H1 (cell line): ENCODE data around the gene S100A13. TPM values are rescaled to one million over a fixed set of nuclear protein-coding genes. Genes with fewer than 3 reads are reported as not detected.

Experiments
- CTCF ChIA-PET: fragments of 300-600 bp; sonication (Branson Sonifier 250); formaldehyde crosslinking; loops from one replicate; lab custom pipeline; 2021; ENCODE audit not compliant: partially characterized antibody; lab: Charles Lee
- POLR2A ChIA-PET: fragments of 300-600 bp; sonication (Branson Sonifier 250); formaldehyde crosslinking; loops from one replicate; lab custom pipeline; 2021; ENCODE audit warnings: inconsistent platforms; ENCODE audit not compliant: partially characterized antibody; lab: Charles Lee
- DNase-seq, 2 experiments: peaks; one replicate each; pipeline versions ENCODE4 v3.0.0 to v3.0.0-alpha.2; 2010 to 2022; ENCODE audit warnings: low spot score in 2 of 2, low read depth in 1 of 2, mixed read lengths in 1 of 2
- FAIRE-seq: peaks from 2 replicates; lab custom pipeline; 2011; peaks lifted over from hg19 to GRCh38; lab: Jason Lieb, UNC
- H2AFZ ChIP-seq: 2 replicates; pipeline ENCODE4 v1.8.1; 2012; ENCODE audit warnings: low read length, inconsistent platforms
- H2AK5ac ChIP-seq: 2 replicates; pipeline ENCODE4 v1.6.1; 2013; ENCODE audit warnings: low read depth, low read length
- H2BK120ac ChIP-seq: replicated peaks from 2 replicates; pipeline ENCODE3; 2013; ENCODE audit warnings: low read depth, low read length, inconsistent platforms
- H2BK12ac ChIP-seq: 2 replicates; pipeline ENCODE4 v1.6.1; 2013; ENCODE audit warnings: low read depth, low read length
- H2BK15ac ChIP-seq: 2 replicates; pipeline ENCODE4 v1.6.1; 2013; ENCODE audit warnings: low read length
- H2BK20ac ChIP-seq: 2 replicates; pipeline ENCODE4 v1.6.1; 2013; ENCODE audit warnings: low read length
- H2BK5ac ChIP-seq: 2 replicates; pipeline ENCODE4 v1.6.1; 2013; ENCODE audit warnings: low read depth, low read length
- H3K14ac ChIP-seq: 2 replicates; pipeline ENCODE4 v1.6.1; 2013; ENCODE audit warnings: inconsistent platforms; ENCODE audit not compliant: insufficient read length
- H3K18ac ChIP-seq: 2 replicates; pipeline ENCODE4 v1.6.1; 2013; ENCODE audit warnings: low read length; ENCODE audit errors: extremely low read depth
- H3K23ac ChIP-seq: 2 replicates; pipeline ENCODE4 v1.6.1; 2013; ENCODE audit warnings: inconsistent platforms; ENCODE audit not compliant: insufficient read length
- H3K23me2 ChIP-seq: 2 replicates; pipeline ENCODE4 v1.6.1; 2013; ENCODE audit warnings: low read depth, low read length
- H3K27ac ChIP-seq: 2 replicates; pipeline ENCODE4 v1.6.1; 2011; ENCODE audit warnings: low read depth, low read length, inconsistent platforms
- H3K27me3 ChIP-seq, 4 experiments: replicated peaks in 1 of 4; 1 replicate in 1 of 4; 2 replicates in 3 of 4; pipeline versions ENCODE4 v1.6.1 to v1.8.1; 2011 to 2013; ENCODE audit warnings: low read length in 3 of 4, mild to moderate bottlenecking in 3 of 4, inconsistent platforms in 2 of 4, mixed read lengths in 2 of 4, moderate library complexity in 1 of 4; ENCODE audit not compliant: control insufficient read depth in 3 of 4, insufficient read depth in 3 of 4; ENCODE audit errors: extremely low read depth in 1 of 4
- H3K36me3 ChIP-seq, 4 experiments: 2 replicates each; pipeline versions ENCODE4 v1.6.1 to v1.8.1; 2011 to 2013; ENCODE audit warnings: mild to moderate bottlenecking in 4 of 4, low read length in 3 of 4, moderate library complexity in 2 of 4, control low read depth in 1 of 4, inconsistent platforms in 1 of 4; ENCODE audit not compliant: insufficient read depth in 4 of 4, control insufficient read depth in 2 of 4
- H3K4ac ChIP-seq: replicated peaks from 2 replicates; pipeline ENCODE3; 2013; ENCODE audit warnings: low read length, low read depth, mixed read lengths, inconsistent platforms; ENCODE audit not compliant: insufficient read length
- H3K4me1 ChIP-seq, 4 experiments: replicated peaks in 1 of 4; 1 replicate in 1 of 4; 2 replicates in 3 of 4; pipeline versions ENCODE4 v1.6.1 to v1.8.1; 2011 to 2013; ENCODE audit warnings: low read length in 3 of 4, inconsistent platforms in 2 of 4, mixed read lengths in 1 of 4; ENCODE audit not compliant: insufficient read depth in 4 of 4, control insufficient read depth in 3 of 4
- H3K4me2 ChIP-seq, 2 experiments: 2 replicates each; pipeline versions ENCODE4 v1.6.1 to v1.8.1; 2011 to 2013; ENCODE audit warnings: low read depth in 2 of 2, low read length in 2 of 2, control low read depth in 1 of 2, inconsistent platforms in 1 of 2, mild to moderate bottlenecking in 1 of 2; ENCODE audit not compliant: insufficient read depth in 1 of 2
- H3K4me3 ChIP-seq, 4 experiments: fragments of 200-600, 300-600 bp in 1 of 4; sonication (generic), shearing (Covaris generic), sonication (Bioruptor Twin) in 1 of 4; 2 replicates each; pipeline versions ENCODE4 v1.5.1 to v1.8.1; 2011 to 2016; ENCODE audit warnings: low read length in 4 of 4, low read depth in 3 of 4, control low read depth in 2 of 4, inconsistent platforms in 2 of 4, mild to moderate bottlenecking in 2 of 4, mixed read lengths in 1 of 4, moderate library complexity in 1 of 4; ENCODE audit not compliant: insufficient read depth in 2 of 4; ENCODE audit errors: extremely low read depth in 1 of 4
- H3K56ac ChIP-seq: replicated peaks from 2 replicates; pipeline ENCODE3; 2013; ENCODE audit warnings: low read depth, mild to moderate bottlenecking, mixed read lengths, low read length, inconsistent platforms; ENCODE audit not compliant: insufficient read length
- H3K79me1 ChIP-seq: 2 replicates; pipeline ENCODE4 v1.6.1; 2013; ENCODE audit warnings: low read depth, low read length, control low read depth
- H3K79me2 ChIP-seq, 2 experiments: 2 replicates each; pipeline versions ENCODE4 v1.6.1 to v1.8.1; 2012 to 2013; ENCODE audit warnings: low read length in 2 of 2, mild to moderate bottlenecking in 2 of 2, inconsistent platforms in 1 of 2; ENCODE audit not compliant: insufficient read depth in 2 of 2, control insufficient read depth in 1 of 2
- H3K9ac ChIP-seq, 4 experiments: replicated peaks in 1 of 4; 1 replicate in 1 of 4; 2 replicates in 3 of 4; pipeline versions ENCODE4 v1.6.1 to v1.8.1; 2011 to 2013; ENCODE audit warnings: low read depth in 3 of 4, low read length in 3 of 4, control low read depth in 2 of 4, mild to moderate bottlenecking in 2 of 4, moderate library complexity in 2 of 4, inconsistent platforms in 1 of 4; ENCODE audit errors: extremely low read depth in 1 of 4
- H3K9me3 ChIP-seq, 2 experiments: 2 replicates each; pipeline versions ENCODE4 v1.6.1 to v1.8.1; 2012 to 2013; ENCODE audit warnings: mild to moderate bottlenecking in 2 of 2, moderate library complexity in 2 of 2, control low read depth in 1 of 2, inconsistent platforms in 1 of 2, low read depth in 1 of 2, low read length in 1 of 2, mixed read lengths in 1 of 2; ENCODE audit not compliant: insufficient read depth in 2 of 2
- H4K20me1 ChIP-seq, 2 experiments: replicated peaks in 1 of 2; 2 replicates each; pipeline versions ENCODE3 to v1.8.1; 2011 to 2013; ENCODE audit warnings: inconsistent platforms in 2 of 2, low read length in 2 of 2, mild to moderate bottlenecking in 1 of 2; ENCODE audit not compliant: insufficient read depth in 2 of 2, control insufficient read depth in 1 of 2
- H4K5ac ChIP-seq: 2 replicates; pipeline ENCODE4 v1.6.1; 2013; ENCODE audit warnings: low read length, low read depth, mixed read lengths, inconsistent platforms; ENCODE audit not compliant: insufficient read length
- H4K8ac ChIP-seq: 2 replicates; pipeline ENCODE4 v1.8.0; 2013; ENCODE audit warnings: mild to moderate bottlenecking, moderate library complexity, low read length, inconsistent platforms; ENCODE audit not compliant: insufficient read depth; ENCODE audit errors: extremely low read depth
- H4K91ac ChIP-seq: replicated peaks from 2 replicates; pipeline ENCODE3; 2013; ENCODE audit warnings: low read length, mixed read lengths, inconsistent platforms; ENCODE audit not compliant: insufficient read length
- CTBP2 ChIP-seq: IDR thresholded peaks from 2 replicates; pipeline ENCODE4 v1.7.0; 2011; ENCODE audit warnings: borderline replicate concordance, mild to moderate bottlenecking, moderate library complexity, mixed read lengths, low read length; ENCODE audit not compliant: insufficient read depth, insufficient read length
- HDAC2 ChIP-seq, 2 experiments: fragments of 300-600 bp in 1 of 2; sonication (generic) in 1 of 2; IDR thresholded peaks; 2 replicates each; pipeline ENCODE4 v1.6.1; 2011 to 2012; ENCODE audit warnings: low read depth in 2 of 2, low read length in 2 of 2, mild to moderate bottlenecking in 2 of 2, moderate library complexity in 2 of 2, borderline replicate concordance in 1 of 2, inconsistent platforms in 1 of 2
- KDM1A ChIP-seq: fragments of 200-600, 300-600 bp; sonication (generic); IDR thresholded peaks from 2 replicates; pipeline ENCODE4 v1.7.1; 2016; ENCODE audit warnings: mild to moderate bottlenecking, low read length, borderline replicate concordance
- POU5F1 ChIP-seq: IDR thresholded peaks from 2 replicates; pipeline ENCODE4 v1.6.1; 2011; ENCODE audit warnings: low read depth, mild to moderate bottlenecking, low read length, moderate library complexity
- SIX5 ChIP-seq: IDR thresholded peaks from 2 replicates; pipeline ENCODE4 v1.6.1; 2011; ENCODE audit warnings: mild to moderate bottlenecking, low read depth, low read length
- SP2 ChIP-seq: IDR thresholded peaks from 2 replicates; pipeline ENCODE4 v1.6.1; 2012; ENCODE audit warnings: mild to moderate bottlenecking, low read length, inconsistent platforms
- WGBS, 2 experiments: shearing (Covaris generic) in 1 of 2; methylation state at CpG; one replicate each; pipeline versions ENCODE4 v1.1.6 to v1.1.7; 2013 to 2015; ENCODE audit warnings: low lambda C conversion rate in 2 of 2, mixed read lengths in 2 of 2, inconsistent platforms in 1 of 2, low coverage in 1 of 2, missing lambda C conversion rate in 1 of 2; ENCODE audit not compliant: insufficient replicate concordance in 2 of 2, insufficient coverage in 1 of 2, insufficient read length in 1 of 2; ENCODE audit errors: extremely low coverage in 1 of 2, missing lambda C conversion rate in 1 of 2; 5-methylcytosine and 5-hydroxymethylcytosine counted together
- polyA plus RNA-seq, 7 experiments: library from polyadenylated mRNA; depleted of rRNA in 3 of 7; stranded (reverse) in 5 of 7; unstranded in 2 of 7; fragments of >200 nt in 5 of 7; fragments of 200-250 nt in 2 of 7; gene quantifications; 1 replicate in 5 of 7; 2 replicates in 1 of 7; 4 replicates in 1 of 7; pipeline versions ENCODE4 v1.2.1 to v1.2.3, GENCODE V29; 2011 to 2013; ENCODE audit warnings: missing spikeins in 2 of 7, mixed read lengths in 2 of 7
- total RNA-seq: library from RNA; stranded (reverse); fragmentation: NEBNext Ultra II Directional; extraction: Animal tissue kit (Norgen Biotek cat#: 25700); gene quantifications from 2 replicates; pipeline ENCODE4 v1.2.1, GENCODE V29; 2021

Gene S100A13
- total and polyA plus RNA-seq, 2 of the 8 experiments (the other 6 are each of a cell fraction or from before 2014, with no cell fraction given): 63.6 to 127 TPM

DNA sequence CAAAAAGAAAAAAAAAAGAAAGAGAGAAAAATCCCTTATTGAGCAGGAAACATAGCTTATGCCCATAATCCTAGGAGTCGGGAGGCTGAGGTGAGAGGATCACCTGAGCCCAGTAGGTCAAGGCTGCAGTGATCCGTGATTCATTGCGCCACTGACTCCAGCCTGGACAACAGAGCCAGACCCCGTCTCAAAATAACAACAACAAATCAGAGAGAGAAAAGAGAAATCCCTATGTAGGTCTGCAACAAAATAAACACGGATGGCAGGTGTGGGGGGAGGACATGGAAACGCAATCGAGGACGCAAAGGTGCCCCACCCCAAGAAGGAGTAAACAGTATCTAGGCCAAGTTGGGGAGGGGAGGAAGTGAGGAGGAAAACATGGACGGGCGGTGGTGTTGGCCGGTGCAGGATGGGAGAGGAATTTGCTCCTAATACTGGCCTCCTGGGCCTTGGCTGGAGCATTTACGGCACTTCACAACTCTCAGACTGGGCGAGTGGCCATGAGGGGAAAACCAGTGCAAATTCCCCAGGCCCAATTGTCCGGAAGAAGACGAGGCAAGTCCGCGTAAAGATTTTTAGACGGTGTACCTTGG lies 6.0 kb upstream of the S100A13 start:
- Histone ChIP-seq H2BK120ac (no peak overlapping the region), H4K5ac (peak overlapping the region; percentile 41), H2BK20ac (no peak overlapping the region), H3K14ac (no peak overlapping the region), H2BK15ac (no peak overlapping the region), H3K79me2 (peaks cover 0 to 36% of the 10 kb centered on the region in 2 experiments; a peak in 3 of 4 replicates), H3K79me1 (no peaks in the 10 kb centered on the region), H2AK5ac (peak overlapping the region; percentile 77; the same call in 1 of the 2 replicates), H3K27ac (no peak overlapping the region), H3K9ac (no peak overlapping the region; a peak in 1 of 7 replicates), H4K20me1 (peaks cover 0 to 1% of the 10 kb centered on the region in 2 experiments), H2BK5ac (peak overlapping the region; percentile 61), H4K8ac (peak overlapping the region; percentile 84; the same call in 1 of the 2 replicates), H3K4ac (no peak overlapping the region), H3K9me3 (no peaks in the 10 kb centered on the region), H3K23me2 (no peaks in the 10 kb centered on the region; the same call in 1 of the 2 replicates), H3K4me1 (peaks cover 0 to 12% (median 5%) of the 10 kb centered on the region in 4 experiments; a peak in 5 of 7 replicates), H2BK12ac (no peak overlapping the region; the same call in 1 of the 2 replicates), H3K4me3 (peak overlapping the region in 3 of 4 experiments; percentile 21 to 97 (median 34); a peak in 5 of 8 replicates), H3K18ac (peak overlapping the region; percentile 56; the same call in 1 of the 2 replicates), H3K36me3 (peaks cover 19 to 25% (median 22%) of the 10 kb centered on the region in 4 experiments), H3K56ac (no peak overlapping the region), H4K91ac (no peak overlapping the region), H2AFZ (peak overlapping the region; percentile 30; the same call in 1 of the 2 replicates), H3K23ac (no peak overlapping the region), H3K27me3 (no peaks in the 10 kb centered on the region), H3K4me2 (peak overlapping the region; percentile 33 to 71; a peak in 3 of 4 replicates)
- no peak for FAIRE-seq
- TF ChIP-seq CTBP2 (no peak), HDAC2 (IDR thresholded peaks at IDR 0.05; ENCODE audit: borderline replicate concordance in 1 of 2, low read depth in 2 of 2, low read length in 2 of 2) (0 out of 4 replicates have a peak, but pooled peaks of 1 of the 2 experiments have one; percentile 10), POU5F1 (no peak), KDM1A (peak; percentile 55; the same call in 1 of the 2 replicates), SP2 (no peak), SIX5 (no peak)
- ChIA-PET POLR2A (interaction anchor here (0.8 to 15.6 kb wide), 36 partner anchors 9 to 587 kb away, joined by 3 to 261 read pairs (median 5); partner anchors contain the start of genes CRTC2, ILF2, INTS3 and S100A14), CTCF (interaction anchor here (0.8 to 2.9 kb wide), 6 partner anchors 13 to 98 kb away, joined by 3 to 13 read pairs (median 4); partner anchors contain the start of gene S100A6)
- DNase-seq: no peak
- 72% methylated on average over 18 of the region's 18 CpGs; no CpG with 5 or more reads in 1 of the 2 experiments for WGBS, 2 experiments
